GM23338 (cell line): ENCODE measurements around the gene ZNF609. TPM values are rescaled to one million over a fixed set of nuclear protein-coding genes. Genes with fewer than 3 reads are reported as not detected.

Source experiments
- ATAC-seq: fragments of 200-7000 bp; cut with Tn5 transposase; 3 replicates; pipeline ENCODE4 v1.9.1; 2020
- DNase-seq: peaks from one replicate; pipeline ENCODE4 v3.0.0-alpha.2; 2015; ENCODE audit warnings: low spot score
- H2AFZ ChIP-seq: fragments of 200-600 bp; sonication (generic); 2 replicates; pipeline ENCODE4 v1.8.0; 2016; ENCODE audit warnings: antibody characterized with exemption, mild to moderate bottlenecking, moderate library complexity
- H3F3A ChIP-seq: fragments of 200-600 bp; sonication (generic); replicated peaks from 2 replicates; pipeline ENCODE4 v1.8.0; 2017; ENCODE audit warnings: antibody characterized with exemption, mixed run types, low read depth
- H3K27ac ChIP-seq: fragments of 200-600 bp; sonication (generic); 2 replicates; pipeline ENCODE4 v1.6.1; 2016; ENCODE audit warnings: low read depth
- H3K27me3 ChIP-seq: fragments of 200-600 bp; sonication (generic); 2 replicates; pipeline ENCODE4 v1.8.0; 2016; ENCODE audit warnings: mild to moderate bottlenecking, mixed run types, moderate library complexity; ENCODE audit not compliant: insufficient read depth
- H3K36me3 ChIP-seq: fragments of 200-600 bp; sonication (generic); 2 replicates; pipeline ENCODE4 v1.8.0; 2016; ENCODE audit warnings: mild to moderate bottlenecking; ENCODE audit not compliant: insufficient read depth
- H3K4me1 ChIP-seq: fragments of 200-600 bp; sonication (generic); 2 replicates; pipeline ENCODE4 v1.8.0; 2016; ENCODE audit warnings: mild to moderate bottlenecking, moderate library complexity; ENCODE audit not compliant: insufficient read depth
- H3K4me2 ChIP-seq: fragments of 200-600 bp; sonication (generic); 2 replicates; pipeline ENCODE4 v1.7.1; 2017; ENCODE audit warnings: mixed run types
- H3K4me3 ChIP-seq: fragments of 200-600 bp; sonication (generic); 2 replicates; pipeline ENCODE4 v1.6.1; 2016; ENCODE audit warnings: mixed run types
- H3K79me2 ChIP-seq: fragments of 200-600 bp; sonication (generic); replicated peaks from 2 replicates; pipeline ENCODE4 v1.8.0; 2017; ENCODE audit warnings: mild to moderate bottlenecking; ENCODE audit not compliant: insufficient read depth
- H3K9me2 ChIP-seq: fragments of 200-600 bp; sonication (generic); 2 replicates; pipeline ENCODE4 v1.8.0; 2017; ENCODE audit not compliant: insufficient read depth
- H4K20me1 ChIP-seq: fragments of 200-600 bp; sonication (generic); replicated peaks from 2 replicates; pipeline ENCODE4 v1.8.0; 2017; ENCODE audit warnings: mild to moderate bottlenecking; ENCODE audit not compliant: insufficient read depth
- H3K27ac Mint-ChIP-seq: 2 replicates; pipeline ENCODE4 v1.8.0; 2020; ENCODE audit warnings: inconsistent platforms, mild to moderate bottlenecking, moderate library complexity, mixed read lengths
- H3K27me3 Mint-ChIP-seq: 3 replicates; pipeline ENCODE4 v1.8.0; 2022; ENCODE audit warnings: low read depth, mild to moderate bottlenecking, moderate library complexity, mixed read lengths, inconsistent platforms; ENCODE audit not compliant: insufficient read depth, poor library complexity
- H3K36me3 Mint-ChIP-seq: 3 replicates; pipeline ENCODE4 v1.8.0; 2021; ENCODE audit warnings: low read depth, mild to moderate bottlenecking, inconsistent platforms, moderate library complexity, mixed read lengths
- H3K4me1 Mint-ChIP-seq: 3 replicates; pipeline ENCODE4 v1.8.0; 2020; ENCODE audit warnings: mild to moderate bottlenecking, inconsistent platforms, mixed read lengths
- H3K4me3 Mint-ChIP-seq: 3 replicates; pipeline ENCODE4 v1.8.0; 2021; ENCODE audit warnings: moderate library complexity, mild to moderate bottlenecking, inconsistent platforms, mixed read lengths
- H3K9me3 Mint-ChIP-seq: 3 replicates; pipeline ENCODE4 v1.8.0; 2020; ENCODE audit warnings: moderate library complexity, mild to moderate bottlenecking, inconsistent platforms, mixed read lengths
- CTCF ChIP-seq, 2 experiments: fragments of 200-600 bp in 1 of 2; sonication (generic) in 1 of 2; conservative IDR thresholded peaks; 2 replicates each; pipeline versions ENCODE4 v1.5.1 to v1.6.1; 2016 to 2017; ENCODE audit warnings: antibody characterized with exemption in 2 of 2, low read depth in 2 of 2, mild to moderate bottlenecking in 2 of 2, moderate library complexity in 1 of 2
- ZNF462 ChIP-seq: fragments of 250-450 bp; sonication (Bioruptor Pico); IDR thresholded peaks from 2 replicates; pipeline ENCODE4 v1.5.0; 2020; ENCODE audit warnings: mild to moderate bottlenecking, moderate library complexity
- polyA plus RNA-seq: library from polyadenylated mRNA; unstranded; fragments of >200 nt; fragmentation: Nextera tagmentation; extraction: Ambion mirVana; gene quantifications from 2 replicates; pipeline ENCODE4 v1.2.1, GENCODE V29; 2016
- total RNA-seq: library from RNA; depleted of rRNA; stranded (reverse); fragments of >200 nt; shearing (Covaris generic); gene quantifications from 2 replicates; pipeline ENCODE4 v1.2.3, GENCODE V29; 2014

Gene ZNF609
- total and polyA plus RNA-seq, 2 experiments from 2014 or later, result 26.4 to 40.2 TPM

- TF ChIP-seq ZNF462 (CRISPR knock-in tag), result no peak
These were observed 114.1 kb downstream of the ZNF609 start (continued) for GRCh38 chr15:64574301-64575017.

- DNase-seq, result no peak
- Histone ChIP-seq H2AFZ (no peak overlapping the region), H3K79me2 (peaks cover 82% of the 10 kb centered on the region), H3F3A (no peaks in the 10 kb centered on the region; the same call in 1 of the 2 replicates), H3K4me3 (no peak overlapping the region), H4K20me1 (peaks cover 46% of the 10 kb centered on the region), H3K4me1 (no peaks in the 10 kb centered on the region), H3K9me2 (no peaks in the 10 kb centered on the region), H3K36me3 (no peaks in the 10 kb centered on the region), H3K27ac (peak overlapping the region; percentile 62; the same call in 1 of the 2 replicates), H3K27me3 (no peaks in the 10 kb centered on the region), H3K4me2 (no peak overlapping the region)
- ATAC-seq, result peak; percentile 39; the same call in 2 of the 3 replicates
- Mint-ChIP-seq H3K27me3 (no peaks in the 10 kb centered on the region), H3K4me3 (no peak overlapping the region), H3K27ac (no peak overlapping the region), H3K9me3 (peaks cover 5% of the 10 kb centered on the region; the same call in 2 of the 3 replicates), H3K36me3 (peaks cover 7% of the 10 kb centered on the region; the same call in 1 of the 3 replicates), H3K4me1 (peaks cover 13% of the 10 kb centered on the region)
- TF ChIP-seq CTCF (conservative IDR thresholded peaks at IDR 0.05; ENCODE audit: low read depth in 2 of 2), result no peak
These were observed 120.5 kb downstream of the ZNF609 start for GRCh38 chr15:64580696-64581407.
